HCT116 (cell line): Measurements from ENCODE around the gene MIF4GD.

ENCODE experiments used
- CTCF ChIP-seq, 3 experiments: fragments of 200-600 bp in 1 of 3; sonication (generic) in 1 of 3; IDR thresholded peaks in 2 of 3; conservative IDR thresholded peaks in 1 of 3; 2 replicates each; pipeline ENCODE4 v1.5.1; 2012 to 2017; ENCODE audit warnings: low read depth in 2 of 3, low read length in 2 of 3, antibody characterized with exemption in 1 of 3, borderline replicate concordance in 1 of 3, control low read depth in 1 of 3, mild to moderate bottlenecking in 1 of 3, mixed read lengths in 1 of 3, mixed run types in 1 of 3, moderate library complexity in 1 of 3; ENCODE audit not compliant: insufficient read depth in 1 of 3
- EGR1 ChIP-seq: IDR thresholded peaks from 2 replicates; pipeline ENCODE4 v1.6.1; 2012; ENCODE audit warnings: low read depth
- ELF1 ChIP-seq: IDR thresholded peaks from 2 replicates; pipeline ENCODE4 v1.6.1; 2012; ENCODE audit warnings: low read depth, borderline replicate concordance
- MAX ChIP-seq: IDR thresholded peaks from 2 replicates; pipeline ENCODE4 v1.6.1; 2012
- POLR2A ChIP-seq: IDR thresholded peaks from 2 replicates; pipeline ENCODE4 v1.7.0; 2011; ENCODE audit warnings: borderline replicate concordance; ENCODE audit not compliant: insufficient read depth, insufficient read length; ENCODE audit errors: extremely low read depth
- POLR2AphosphoS5 ChIP-seq: IDR thresholded peaks from 2 replicates; pipeline ENCODE4 v1.6.1; 2011; ENCODE audit warnings: mild to moderate bottlenecking, low read depth, low read length, moderate library complexity
- SIN3A ChIP-seq: IDR thresholded peaks from 2 replicates; pipeline ENCODE4 v1.6.1; 2012; ENCODE audit warnings: low read depth
- SP1 ChIP-seq: IDR thresholded peaks from 2 replicates; pipeline ENCODE4 v1.6.1; 2012; ENCODE audit warnings: low read depth
- ZFX ChIP-seq: fragments of 450-650 bp; IDR thresholded peaks from 2 replicates; pipeline ENCODE4 v1.6.1; 2017
- ZNF274 ChIP-seq: fragments of 200-500 bp; sonication (Bioruptor generic); IDR thresholded peaks from 2 replicates; pipeline ENCODE4 v1.6.1; 2014; ENCODE audit warnings: mild to moderate bottlenecking, low read depth, low read length, inconsistent platforms
- TF ChIP-seq, protein P1 (sequence below): IDR thresholded peaks from 2 replicates; pipeline ENCODE4 v1.6.1; 2012; ENCODE audit warnings: low read depth

GRCh38 chr17:75218131-75218530 is 52.9 kb downstream of the MIF4GD start:
- TF ChIP-seq SIN3A (no peak), CTCF (IDR thresholded peaks at IDR 0.05 in 2 of 3, conservative IDR thresholded peaks at IDR 0.05 in 1 of 3; ENCODE audit: borderline replicate concordance in 1 of 3, insufficient read depth in 1 of 3, low read depth in 2 of 3, low read length in 2 of 3) (no peak), POLR2AphosphoS5 (no peak), POLR2A (no peak), ZFX (no peak), ZNF274 (no peak), SP1 (no peak), ELF1 (no peak), EGR1 (no peak), MAX (no peak)
- TF ChIP-seq, protein P1, sequence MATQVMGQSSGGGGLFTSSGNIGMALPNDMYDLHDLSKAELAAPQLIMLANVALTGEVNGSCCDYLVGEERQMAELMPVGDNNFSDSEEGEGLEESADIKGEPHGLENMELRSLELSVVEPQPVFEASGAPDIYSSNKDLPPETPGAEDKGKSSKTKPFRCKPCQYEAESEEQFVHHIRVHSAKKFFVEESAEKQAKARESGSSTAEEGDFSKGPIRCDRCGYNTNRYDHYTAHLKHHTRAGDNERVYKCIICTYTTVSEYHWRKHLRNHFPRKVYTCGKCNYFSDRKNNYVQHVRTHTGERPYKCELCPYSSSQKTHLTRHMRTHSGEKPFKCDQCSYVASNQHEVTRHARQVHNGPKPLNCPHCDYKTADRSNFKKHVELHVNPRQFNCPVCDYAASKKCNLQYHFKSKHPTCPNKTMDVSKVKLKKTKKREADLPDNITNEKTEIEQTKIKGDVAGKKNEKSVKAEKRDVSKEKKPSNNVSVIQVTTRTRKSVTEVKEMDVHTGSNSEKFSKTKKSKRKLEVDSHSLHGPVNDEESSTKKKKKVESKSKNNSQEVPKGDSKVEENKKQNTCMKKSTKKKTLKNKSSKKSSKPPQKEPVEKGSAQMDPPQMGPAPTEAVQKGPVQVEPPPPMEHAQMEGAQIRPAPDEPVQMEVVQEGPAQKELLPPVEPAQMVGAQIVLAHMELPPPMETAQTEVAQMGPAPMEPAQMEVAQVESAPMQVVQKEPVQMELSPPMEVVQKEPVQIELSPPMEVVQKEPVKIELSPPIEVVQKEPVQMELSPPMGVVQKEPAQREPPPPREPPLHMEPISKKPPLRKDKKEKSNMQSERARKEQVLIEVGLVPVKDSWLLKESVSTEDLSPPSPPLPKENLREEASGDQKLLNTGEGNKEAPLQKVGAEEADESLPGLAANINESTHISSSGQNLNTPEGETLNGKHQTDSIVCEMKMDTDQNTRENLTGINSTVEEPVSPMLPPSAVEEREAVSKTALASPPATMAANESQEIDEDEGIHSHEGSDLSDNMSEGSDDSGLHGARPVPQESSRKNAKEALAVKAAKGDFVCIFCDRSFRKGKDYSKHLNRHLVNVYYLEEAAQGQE: no peak
